GM19238 (cell line): ENCODE results near the gene TMCO4.

Experiments
- DNase-seq: peaks from one replicate; pipeline ENCODE4 v3.0.0; 2011; ENCODE audit warnings: low spot score; ENCODE audit not compliant: insufficient read length

Gene TMCO4

DNA sequence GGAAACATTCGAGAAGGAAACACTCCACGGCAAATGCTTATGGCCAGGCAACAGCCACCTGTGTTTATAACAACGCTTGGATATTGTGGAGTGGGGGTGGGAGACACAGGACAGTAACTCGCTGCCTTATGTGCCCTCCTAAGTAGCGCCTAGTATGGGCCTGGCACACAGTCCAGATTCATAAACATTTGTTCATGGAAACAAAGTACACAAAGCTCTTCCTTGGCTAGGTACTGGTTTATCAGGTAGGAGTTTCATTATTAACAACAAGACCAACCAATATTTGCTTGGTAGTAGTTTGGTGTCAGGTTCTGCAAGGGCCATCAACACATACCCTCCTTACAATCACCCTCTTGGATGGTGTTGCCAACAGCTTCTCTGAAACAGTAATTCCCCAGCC is 23.4 kb downstream of the TMCO4 start:
- no peak for DNase-seq

- no peak for DNase-seq
These were observed 23.9 kb downstream of the TMCO4 start for GRCh38 chr1:19775831-19776230.

- DNase-seq: no peak
These were observed 24.4 kb downstream of the TMCO4 start for GRCh38 chr1:19775317-19775716.

DNA sequence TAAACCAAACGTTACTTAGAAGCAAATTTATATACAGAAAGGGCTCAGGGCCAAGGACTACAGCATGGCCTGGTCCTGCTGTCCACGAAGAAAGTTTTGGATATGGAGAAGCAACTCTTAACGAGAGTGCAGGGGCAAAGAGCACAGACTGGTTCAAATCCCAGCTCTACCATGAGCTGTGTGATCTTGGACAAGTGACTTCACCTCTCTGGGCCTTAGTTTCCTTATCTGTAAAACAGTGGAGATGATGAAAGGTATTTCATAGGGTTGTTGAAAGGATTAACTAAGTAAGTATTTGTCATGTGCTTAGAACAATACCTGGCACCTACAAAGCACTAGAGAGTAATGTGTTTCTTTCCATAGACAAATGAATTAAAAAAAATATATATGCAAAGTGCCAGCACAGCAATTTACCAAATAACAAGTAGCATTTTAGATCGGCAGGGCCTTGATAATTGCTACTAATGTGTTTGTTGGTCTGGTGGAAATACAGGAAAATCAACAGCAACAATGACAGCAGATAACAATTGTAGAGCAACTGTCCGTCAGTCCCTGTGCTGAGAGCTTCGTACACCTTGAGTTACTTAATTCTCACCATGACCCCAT is 25.4 kb downstream of the TMCO4 start:
- no peak for DNase-seq

DNA sequence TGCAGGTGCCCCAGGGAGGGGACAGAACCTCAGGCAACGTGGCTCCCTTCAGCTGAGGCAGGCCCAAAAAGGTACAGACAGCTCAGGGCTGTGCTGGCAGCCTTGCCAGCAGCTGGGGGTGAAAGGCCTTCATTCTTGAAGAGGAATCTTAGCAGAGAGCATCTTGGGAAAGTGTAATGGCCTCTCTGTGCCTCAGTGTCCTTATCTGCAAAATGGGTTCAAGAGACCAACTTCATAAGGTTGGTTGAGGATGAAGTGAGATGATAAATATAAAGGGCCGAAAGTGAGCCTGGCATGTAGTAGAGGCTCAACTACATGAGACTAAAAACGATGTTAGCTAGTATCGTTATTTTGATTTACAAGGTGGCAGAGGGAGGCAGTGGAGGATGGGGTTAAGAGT is 26.2 kb downstream of the TMCO4 start:
- DNase-seq: no peak

DNA sequence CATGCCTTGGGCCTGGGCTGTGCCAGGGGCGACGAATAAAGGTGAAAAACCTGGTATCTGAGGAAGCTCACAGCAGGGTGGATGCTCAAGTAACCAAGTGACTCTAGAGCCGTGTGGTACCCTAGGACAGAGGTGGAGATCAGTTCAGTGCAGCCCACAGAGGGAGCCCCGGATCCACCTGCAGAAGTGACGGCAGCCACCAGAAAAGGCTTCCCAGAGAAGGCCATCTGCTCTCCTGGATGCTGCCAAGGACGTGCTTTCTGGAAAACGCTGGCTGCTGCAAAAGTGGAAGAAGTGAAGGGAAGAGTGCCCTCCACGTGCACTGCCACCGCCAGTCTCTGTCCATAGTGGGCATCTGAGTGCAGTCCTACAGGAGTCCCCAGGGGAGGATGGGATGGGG is 27.7 kb downstream of the TMCO4 start:
- DNase-seq: no peak

- no peak for DNase-seq
These were observed 28.4 kb downstream of the TMCO4 start for GRCh38 chr1:19771350-19771749.

GRCh38 chr1:19770436-19771190 is 29.1 kb downstream of the TMCO4 start:
- no peak for DNase-seq

- no peak for DNase-seq
These were observed 30.3 kb downstream of the TMCO4 start for GRCh38 chr1:19769211-19769932.

DNA sequence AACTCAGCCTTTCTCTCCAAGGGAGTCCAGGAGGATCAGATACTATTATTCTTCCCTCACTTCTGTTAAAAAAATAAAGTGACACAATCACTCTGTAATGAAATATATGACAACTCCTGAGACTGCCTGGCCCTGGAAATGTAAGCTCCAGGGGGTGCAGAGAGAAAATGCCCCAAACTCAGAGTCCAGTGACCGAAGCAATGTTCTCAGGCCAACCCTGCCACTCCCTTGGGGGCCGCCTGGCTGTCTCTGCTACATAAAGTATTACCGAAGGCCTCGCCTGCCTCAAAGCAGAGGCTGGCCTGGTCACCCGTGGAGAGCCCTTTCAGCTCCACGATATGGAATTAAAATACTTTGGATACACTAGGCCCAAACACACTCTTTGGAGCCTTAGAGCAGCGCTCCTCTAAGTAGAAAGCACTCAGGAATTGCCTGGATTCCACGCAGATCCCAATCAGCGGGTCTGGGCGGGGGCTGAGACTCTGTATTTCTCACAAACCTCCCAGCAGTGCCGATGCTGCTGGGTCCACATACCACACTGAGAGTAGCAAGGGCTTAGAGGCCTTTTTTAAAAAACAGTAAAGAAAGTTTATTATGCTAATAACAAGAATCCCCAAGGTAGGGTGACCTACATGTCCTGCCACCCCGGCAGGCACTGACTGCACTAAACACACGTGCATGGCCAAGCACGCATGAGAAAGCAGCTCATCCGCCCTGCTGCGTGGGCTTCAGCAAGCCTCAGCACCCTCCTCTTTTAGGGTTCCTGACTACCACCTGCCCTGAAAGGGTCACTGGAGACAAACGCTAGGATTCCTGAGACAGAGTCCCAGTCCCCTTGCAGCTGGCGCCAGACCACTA is 31.1 kb downstream of the TMCO4 start:
- no peak for DNase-seq

GRCh38 chr1:19765623-19766022 is 34.1 kb downstream of the TMCO4 start:
- no peak for DNase-seq

DNA sequence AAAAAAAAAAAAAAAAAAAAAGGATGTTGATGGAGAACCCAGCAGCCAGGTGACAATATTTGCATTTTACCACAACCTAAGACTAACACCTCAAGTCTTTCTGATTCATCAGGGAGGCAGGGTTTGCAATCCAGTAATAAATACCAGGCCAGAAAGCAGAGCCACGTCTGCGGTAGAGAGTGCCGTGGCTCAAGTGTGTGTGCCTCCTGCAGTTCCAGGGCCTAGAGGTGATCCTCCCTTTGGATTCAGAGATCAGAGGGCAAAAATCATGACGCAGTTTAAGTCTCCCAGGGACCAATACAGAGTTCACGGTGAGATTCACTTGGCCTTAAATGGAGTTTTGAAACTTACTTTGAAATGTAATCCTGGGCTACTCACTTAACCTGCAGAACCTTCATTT is 34.9 kb downstream of the TMCO4 start:
- no peak for DNase-seq

DNA sequence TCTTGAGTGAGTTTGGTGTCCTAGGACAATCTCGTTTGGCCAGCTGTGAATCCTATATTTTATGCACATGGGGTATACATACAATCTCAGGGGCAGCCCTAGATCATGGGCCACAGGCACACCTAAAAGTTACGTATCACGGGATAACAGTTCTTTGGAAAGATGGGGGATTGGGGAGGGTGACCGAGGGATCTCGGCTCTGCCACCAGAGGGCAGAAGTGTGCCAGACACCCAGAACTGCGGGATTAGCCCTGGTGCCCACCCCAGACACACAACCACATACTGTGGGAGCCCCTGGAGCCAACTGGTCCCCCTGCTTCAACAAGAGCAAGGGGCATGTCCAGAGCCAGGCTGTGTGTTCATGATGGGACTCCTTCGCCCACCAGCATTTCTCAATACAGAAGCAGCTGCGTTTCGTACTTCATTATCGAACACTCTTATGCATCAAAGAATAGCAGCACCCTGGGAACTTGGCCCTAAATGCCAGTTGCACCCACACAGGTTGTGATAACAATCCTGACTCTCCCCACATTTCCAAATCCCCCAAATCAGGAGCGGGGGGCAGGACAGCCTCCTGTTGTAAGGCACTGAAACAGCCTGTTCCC is 37.4 kb downstream of the TMCO4 start:
- peak; percentile 48 for DNase-seq

GRCh38 chr1:19759740-19760089 is 40.0 kb downstream of the TMCO4 start:
- no peak for DNase-seq

DNA sequence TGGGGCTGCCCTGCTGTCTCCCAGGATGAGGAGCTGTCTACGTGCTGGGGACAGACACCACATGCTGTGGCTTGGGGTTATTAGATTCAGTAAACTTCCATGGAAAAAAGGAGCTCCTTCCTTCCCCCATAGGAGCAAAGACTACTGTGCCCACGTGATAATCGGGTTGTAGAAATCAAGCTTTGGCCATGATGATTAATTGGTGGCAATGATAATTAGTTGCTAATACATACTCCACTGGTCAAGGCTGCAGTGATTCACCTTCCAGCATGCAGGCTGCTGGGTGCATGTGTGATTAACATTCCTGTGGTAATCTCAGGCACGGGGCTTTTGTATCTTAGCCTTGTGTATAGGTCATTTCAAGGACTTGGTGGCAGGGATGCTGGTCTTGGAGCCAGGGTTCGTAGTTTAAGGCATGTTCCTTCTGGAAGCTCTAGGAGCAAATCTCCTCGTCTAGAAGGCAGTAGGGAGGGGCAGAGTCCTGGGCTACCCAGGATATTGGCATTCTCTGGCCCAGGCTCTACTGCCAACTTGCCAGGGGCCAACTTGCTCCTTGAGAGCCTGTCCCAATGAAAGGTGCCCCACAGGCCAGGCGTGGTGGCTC is 41.4 kb downstream of the TMCO4 start:
- DNase-seq: no peak

GRCh38 chr1:19757641-19758040 is 42.1 kb downstream of the TMCO4 start:
- no peak for DNase-seq

DNA sequence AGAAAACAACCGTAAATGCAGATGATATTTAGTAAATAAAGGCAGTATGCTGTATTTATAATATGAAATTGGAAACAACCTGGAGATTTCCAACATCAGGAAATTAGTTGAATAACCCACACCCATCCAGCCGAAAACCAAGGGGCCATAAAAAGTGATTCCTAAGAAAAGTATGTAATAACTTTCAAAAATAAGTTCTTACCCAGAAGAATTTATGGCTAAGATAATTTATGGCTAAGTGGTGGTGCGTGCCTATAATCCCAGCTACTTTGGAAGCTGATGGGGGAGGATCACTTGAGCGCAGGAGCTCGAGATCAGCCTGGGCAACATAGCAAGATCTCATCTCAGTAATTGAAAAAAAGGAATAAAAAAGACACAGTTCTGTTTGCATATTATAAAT is 43.2 kb downstream of the TMCO4 start:
- no peak for DNase-seq

GRCh38 chr1:19754482-19754881 is 45.2 kb downstream of the TMCO4 start:
- no peak for DNase-seq

GRCh38 chr1:19752083-19752696 is 47.5 kb downstream of the TMCO4 start:
- DNase-seq: no peak

GRCh38 chr1:19750882-19751276 is 48.8 kb downstream of the TMCO4 start:
- DNase-seq: no peak
